DOHH2 (cell line): ENCODE results near the gene MCOLN1.

Experiments
- H3F3A ChIP-seq: fragments of 200-600 bp; sonication (generic), shearing (Covaris generic); 2 replicates; pipeline ENCODE4 v1.6.0; 2016; ENCODE audit warnings: antibody characterized with exemption, mild to moderate bottlenecking; ENCODE audit not compliant: control insufficient read depth, insufficient read depth
- H3K27ac ChIP-seq: fragments of 200-600 bp; sonication (generic); 2 replicates; pipeline ENCODE4 v1.5.1; 2014; ENCODE audit warnings: low read depth, mild to moderate bottlenecking, low read length, moderate library complexity
- H3K27me3 ChIP-seq: fragments of 200-600 bp; sonication (generic); 2 replicates; pipeline ENCODE4 v1.6.1; 2014; ENCODE audit warnings: mild to moderate bottlenecking, low read length, mixed read lengths; ENCODE audit not compliant: control insufficient read depth
- H3K36me3 ChIP-seq: fragments of 200-600 bp; sonication (generic); 2 replicates; pipeline ENCODE4 v1.6.1; 2014; ENCODE audit warnings: mild to moderate bottlenecking, low read length, moderate library complexity, mixed read lengths; ENCODE audit not compliant: control insufficient read depth
- H3K4me1 ChIP-seq: fragments of 200-600 bp; sonication (generic); 2 replicates; pipeline ENCODE4 v1.6.1; 2014; ENCODE audit warnings: mild to moderate bottlenecking, low read length, mixed read lengths; ENCODE audit not compliant: control insufficient read depth
- H3K4me2 ChIP-seq: fragments of 200-600 bp; sonication (generic); 2 replicates; pipeline ENCODE4 v1.6.0; 2014; ENCODE audit warnings: mild to moderate bottlenecking, low read length, moderate library complexity
- H3K4me3 ChIP-seq: fragments of 200-600 bp; sonication (generic); 2 replicates; pipeline ENCODE4 v1.5.1; 2014; ENCODE audit warnings: mild to moderate bottlenecking, low read length, mixed read lengths
- H3K79me2 ChIP-seq: fragments of 200-600 bp; sonication (generic); 2 replicates; pipeline ENCODE4 v1.6.1; 2014; ENCODE audit warnings: mild to moderate bottlenecking, low read length, mixed read lengths; ENCODE audit not compliant: control insufficient read depth
- H3K9me2 ChIP-seq: fragments of 200-600 bp; sonication (generic); replicated peaks from 2 replicates; pipeline ENCODE4 v1.6.1; 2014; ENCODE audit warnings: mild to moderate bottlenecking, low read length, mixed read lengths; ENCODE audit not compliant: control insufficient read depth
- H3K9me3 ChIP-seq: fragments of 200-600 bp; sonication (generic); 2 replicates; pipeline ENCODE4 v1.6.1; 2014; ENCODE audit warnings: antibody characterized with exemption, low read length, mixed read lengths; ENCODE audit not compliant: control insufficient read depth, insufficient read depth
- H4K20me1 ChIP-seq: fragments of 200-600 bp; sonication (generic); 2 replicates; pipeline ENCODE4 v1.6.0; 2014; ENCODE audit warnings: low read depth, mild to moderate bottlenecking, antibody characterized with exemption, low read length, moderate library complexity; ENCODE audit not compliant: control insufficient read depth, insufficient read depth
- CTCF ChIP-seq: fragments of 200-600 bp; sonication (generic); IDR thresholded peaks from one replicate; pipeline ENCODE4 v1.5.1; 2014; ENCODE audit warnings: antibody characterized with exemption, mild to moderate bottlenecking, low read depth, low read length; ENCODE audit not compliant: poor library complexity, severe bottlenecking
- EZH2phosphoT487 ChIP-seq: fragments of 200-600 bp; sonication (generic); IDR thresholded peaks from 2 replicates; pipeline ENCODE4 v1.6.1; 2017; ENCODE audit warnings: borderline replicate concordance, mild to moderate bottlenecking, antibody characterized with exemption, low read length, moderate library complexity, mixed read lengths

Gene MCOLN1

GRCh38 chr19:7544626-7545025 lies 22.2 kb downstream of the MCOLN1 start:
- H3K36me3 ChIP-seq = peaks cover 12% of the 10 kb centered on the region; the same call in 1 of the 2 replicates
- no peaks in the 10 kb centered on the region for H3K9me3 ChIP-seq
- H3K4me2 ChIP-seq = no peak overlapping the region
- no peaks in the 10 kb centered on the region for H3K9me2 ChIP-seq
- TF ChIP-seq EZH2phosphoT487 = no peak
- no peak for TF ChIP-seq CTCF
- no peak overlapping the region for H3K27ac ChIP-seq
- H4K20me1 ChIP-seq = no peaks in the 10 kb centered on the region
- 0 out of 2 replicates have a peak, but pooled peaks cover 2% of the 10 kb centered on the region for H3F3A ChIP-seq
- H3K4me1 ChIP-seq = no peaks in the 10 kb centered on the region
- no peaks in the 10 kb centered on the region for H3K79me2 ChIP-seq
- no peak overlapping the region for H3K4me3 ChIP-seq
- H3K27me3 ChIP-seq = no peaks in the 10 kb centered on the region

GRCh38 chr19:7545300-7545699 lies 22.9 kb downstream of the MCOLN1 start:
- Histone ChIP-seq H3K9me3 (no peaks in the 10 kb centered on the region), H3K9me2 (no peaks in the 10 kb centered on the region), H4K20me1 (no peaks in the 10 kb centered on the region), H3K27ac (no peak overlapping the region), H3K36me3 (peaks cover 10% of the 10 kb centered on the region; the same call in 1 of the 2 replicates), H3F3A (0 out of 2 replicates have a peak, but pooled peaks cover 2% of the 10 kb centered on the region), H3K4me3 (no peak overlapping the region), H3K4me2 (no peak overlapping the region), H3K79me2 (no peaks in the 10 kb centered on the region), H3K4me1 (no peaks in the 10 kb centered on the region), H3K27me3 (no peaks in the 10 kb centered on the region)
- TF ChIP-seq EZH2phosphoT487 (no peak), CTCF (no peak)

GRCh38 chr19:7545904-7546303 lies 23.5 kb downstream of the MCOLN1 start:
- Histone ChIP-seq H3K27me3 (no peaks in the 10 kb centered on the region), H3K9me2 (no peaks in the 10 kb centered on the region), H3F3A (0 out of 2 replicates have a peak, but pooled peaks cover 2% of the 10 kb centered on the region), H3K79me2 (no peaks in the 10 kb centered on the region), H3K4me3 (no peak overlapping the region), H3K4me2 (no peak overlapping the region), H3K9me3 (no peaks in the 10 kb centered on the region), H4K20me1 (no peaks in the 10 kb centered on the region), H3K4me1 (no peaks in the 10 kb centered on the region), H3K27ac (no peak overlapping the region), H3K36me3 (peaks cover 13% of the 10 kb centered on the region; the same call in 1 of the 2 replicates)
- TF ChIP-seq EZH2phosphoT487 (no peak), CTCF (no peak)

GRCh38 chr19:7547159-7547558 lies 24.7 kb downstream of the MCOLN1 start:
- 0 out of 2 replicates have a peak, but pooled peaks cover 2% of the 10 kb centered on the region for H3F3A ChIP-seq

More at GRCh38 chr19:7547159-7547558, 24.7 kb downstream of the MCOLN1 start:
- H3K36me3 ChIP-seq = peaks cover 9% of the 10 kb centered on the region; the same call in 1 of the 2 replicates
- H3K4me2 ChIP-seq = no peak overlapping the region
- no peak overlapping the region for H3K4me3 ChIP-seq
- H3K27ac ChIP-seq = no peak overlapping the region
- H3K79me2 ChIP-seq = no peaks in the 10 kb centered on the region
- TF ChIP-seq CTCF (no peak), EZH2phosphoT487 (no peak)
- no peaks in the 10 kb centered on the region for H3K9me3 ChIP-seq
- H3K4me1 ChIP-seq = no peaks in the 10 kb centered on the region
- no peaks in the 10 kb centered on the region for H3K27me3 ChIP-seq
- no peaks in the 10 kb centered on the region for H3K9me2 ChIP-seq
- no peaks in the 10 kb centered on the region for H4K20me1 ChIP-seq
